ENCODE results near the gene TEX10. TPM values are rescaled to one million over a fixed set of nuclear protein-coding genes. Genes with fewer than 3 reads are reported as not detected.

Gene TEX10
- total RNA-seq, 2 donors from 2014 or later = 17.3 to 32.1 TPM

- H3K27me3 ChIP-seq (replicated peaks; ENCODE audit: insufficient read depth) = no peaks in the 10 kb centered on the region
- DNase-seq (ENCODE audit: low spot score) = no peak
- WGBS = 97% methylated on average over 4 of the region's 4 CpGs
- intact Hi-C loops (cut with DNase I) = no loop called here
- no peak overlapping the region for H3K4me3 ChIP-seq
- no peak overlapping the region for H3K27ac ChIP-seq
- no peaks in the 10 kb centered on the region for H3K4me1 ChIP-seq (replicated peaks)
- H3K36me3 ChIP-seq = no peaks in the 10 kb centered on the region
- no peaks in the 10 kb centered on the region for H3K9me3 ChIP-seq
- no peak for TF ChIP-seq POLR2A (IDR thresholded peaks at IDR 0.05)
- TF ChIP-seq CTCF (IDR thresholded peaks at IDR 0.05) = no peak
- no peak for TF ChIP-seq POLR2AphosphoS5 (IDR thresholded peaks at IDR 0.05)
Observed at GRCh38 chr9:100315561-100315960, 37.2 kb downstream of the TEX10 start.

- intact Hi-C loops (cut with DNase I) = no loop called here
- no peaks in the 10 kb centered on the region for H3K9me3 ChIP-seq
- no peak for DNase-seq (ENCODE audit: low spot score)
- no peaks in the 10 kb centered on the region for H3K27me3 ChIP-seq (replicated peaks; ENCODE audit: insufficient read depth)
- no peak overlapping the region for H3K4me3 ChIP-seq
- 90% methylated on average over 2 of the region's 2 CpGs for WGBS
- H3K4me1 ChIP-seq (replicated peaks) = no peaks in the 10 kb centered on the region
- H3K27ac ChIP-seq = no peak overlapping the region
- TF ChIP-seq CTCF (IDR thresholded peaks at IDR 0.05) (no peak), POLR2A (IDR thresholded peaks at IDR 0.05) (no peak), POLR2AphosphoS5 (IDR thresholded peaks at IDR 0.05) (no peak)
- no peaks in the 10 kb centered on the region for H3K36me3 ChIP-seq
Observed at GRCh38 chr9:100309992-100310391, 42.8 kb downstream of the TEX10 start.

GRCh38 chr9:100308965-100309564 is 43.7 kb downstream of the TEX10 start:
- 70% methylated on average over 1 of the region's 1 CpG for WGBS
- no peak for TF ChIP-seq POLR2AphosphoS5 (IDR thresholded peaks at IDR 0.05)
- TF ChIP-seq POLR2A (IDR thresholded peaks at IDR 0.05) = no peak
- TF ChIP-seq CTCF (IDR thresholded peaks at IDR 0.05) = no peak
- H3K27me3 ChIP-seq (replicated peaks; ENCODE audit: insufficient read depth) = no peaks in the 10 kb centered on the region
- DNase-seq (ENCODE audit: low spot score) = no peak
- no peaks in the 10 kb centered on the region for H3K36me3 ChIP-seq
- intact Hi-C loops (cut with DNase I) = no loop called here
- no peaks in the 10 kb centered on the region for H3K4me1 ChIP-seq (replicated peaks)
- H3K9me3 ChIP-seq = no peaks in the 10 kb centered on the region
- H3K27ac ChIP-seq = no peak overlapping the region
- H3K4me3 ChIP-seq = no peak overlapping the region

- H3K4me3 ChIP-seq = no peak overlapping the region
- WGBS = 57% methylated on average over 2 of the region's 2 CpGs
- no peaks in the 10 kb centered on the region for H3K9me3 ChIP-seq
- no peaks in the 10 kb centered on the region for H3K27me3 ChIP-seq (replicated peaks; ENCODE audit: insufficient read depth)
- H3K36me3 ChIP-seq = no peaks in the 10 kb centered on the region
- intact Hi-C loops (cut with DNase I) = no loop called here
- no peak for TF ChIP-seq CTCF (IDR thresholded peaks at IDR 0.05)
- TF ChIP-seq POLR2AphosphoS5 (IDR thresholded peaks at IDR 0.05) = no peak
- no peak for TF ChIP-seq POLR2A (IDR thresholded peaks at IDR 0.05)
- no peak overlapping the region for H3K27ac ChIP-seq
- no peaks in the 10 kb centered on the region for H3K4me1 ChIP-seq (replicated peaks)
- DNase-seq (ENCODE audit: low spot score) = no peak
Observed at GRCh38 chr9:100307080-100307479, 45.7 kb downstream of the TEX10 start.

GRCh38 chr9:100306283-100306682 is 46.5 kb downstream of the TEX10 start:
- TF ChIP-seq CTCF (IDR thresholded peaks at IDR 0.05) = no peak
- TF ChIP-seq POLR2A (IDR thresholded peaks at IDR 0.05) = no peak
- TF ChIP-seq POLR2AphosphoS5 (IDR thresholded peaks at IDR 0.05) = no peak
- Histone ChIP-seq H3K9me3 (no peaks in the 10 kb centered on the region), H3K36me3 (no peaks in the 10 kb centered on the region), H3K4me3 (no peak overlapping the region), H3K27me3 (replicated peaks; ENCODE audit: insufficient read depth) (no peaks in the 10 kb centered on the region), H3K27ac (no peak overlapping the region), H3K4me1 (replicated peaks) (no peaks in the 10 kb centered on the region)
- intact Hi-C loops (cut with DNase I) = no loop called here
- no peak for DNase-seq (ENCODE audit: low spot score)
- 92% methylated on average over 1 of the region's 1 CpG for WGBS
